H1 (cell line): ENCODE data around the gene EEF1AKMT2. TPM values are rescaled to one million over a fixed set of nuclear protein-coding genes. Genes with fewer than 3 reads are reported as not detected.

Experiments
- CEBPB ChIP-seq: IDR thresholded peaks from 2 replicates; pipeline ENCODE4 v1.6.1; 2012; ENCODE audit warnings: low read depth, low read length
- polyA plus RNA-seq, 7 experiments: library from polyadenylated mRNA; depleted of rRNA in 3 of 7; stranded (reverse) in 5 of 7; unstranded in 2 of 7; fragments of >200 nt in 5 of 7; fragments of 200-250 nt in 2 of 7; gene quantifications; 1 replicate in 5 of 7; 2 replicates in 1 of 7; 4 replicates in 1 of 7; pipeline versions ENCODE4 v1.2.1 to v1.2.3, GENCODE V29; 2011 to 2013; ENCODE audit warnings: missing spikeins in 2 of 7, mixed read lengths in 2 of 7
- total RNA-seq: library from RNA; stranded (reverse); fragmentation: NEBNext Ultra II Directional; extraction: Animal tissue kit (Norgen Biotek cat#: 25700); gene quantifications from 2 replicates; pipeline ENCODE4 v1.2.1, GENCODE V29; 2021

The EEF1AKMT2 gene
- total and polyA plus RNA-seq, 2 of the 8 experiments (the other 6 are each of a cell fraction or from before 2014, with no cell fraction given) = 9.8 to 26.8 TPM

DNA sequence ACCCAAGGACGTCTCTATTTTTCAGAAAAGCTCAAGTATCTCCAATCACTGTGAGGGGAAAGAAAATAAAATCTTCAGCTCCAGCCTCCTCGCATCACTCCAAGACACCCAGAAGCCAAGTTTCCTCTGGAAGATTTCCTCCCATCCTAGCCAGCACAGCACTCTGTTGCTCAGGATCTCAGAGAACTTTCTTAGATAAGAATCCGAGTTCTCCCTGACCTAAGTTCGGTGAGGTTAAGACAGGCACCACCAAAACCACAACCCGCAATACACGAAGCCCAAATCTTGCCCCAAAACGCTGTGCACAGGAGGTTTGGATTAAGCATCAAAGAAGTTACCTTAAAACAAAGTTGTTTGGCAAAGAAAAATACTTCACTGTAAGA lies 51.7 kb downstream of the EEF1AKMT2 start (continued):
- no peak for TF ChIP-seq CEBPB
